ENCODE data around the gene IDE.
A peak's percentile ranks its signal among the peaks of the same experiment; 100 is the strongest.

- peak; percentile 81 for TF ChIP-seq CTCF (IDR thresholded peaks at IDR 0.05; ENCODE audit: low read length)
- no peak for TF ChIP-seq EZH2 (optimal IDR thresholded peaks at IDR 0.05; ENCODE audit: low read depth, low read length)
- no peak for TF ChIP-seq EZH2phosphoT487 (IDR thresholded peaks at IDR 0.05; ENCODE audit: low read length)
Measured at GRCh38 chr10:92573798-92574547, at the start of gene IDE.
